ENCODE data around the gene CYB561D2.

The CYB561D2 gene

GRCh38 chr3:50392101-50392715 lies 41.5 kb downstream of the CYB561D2 start:
- no peak for ATAC-seq

DNA sequence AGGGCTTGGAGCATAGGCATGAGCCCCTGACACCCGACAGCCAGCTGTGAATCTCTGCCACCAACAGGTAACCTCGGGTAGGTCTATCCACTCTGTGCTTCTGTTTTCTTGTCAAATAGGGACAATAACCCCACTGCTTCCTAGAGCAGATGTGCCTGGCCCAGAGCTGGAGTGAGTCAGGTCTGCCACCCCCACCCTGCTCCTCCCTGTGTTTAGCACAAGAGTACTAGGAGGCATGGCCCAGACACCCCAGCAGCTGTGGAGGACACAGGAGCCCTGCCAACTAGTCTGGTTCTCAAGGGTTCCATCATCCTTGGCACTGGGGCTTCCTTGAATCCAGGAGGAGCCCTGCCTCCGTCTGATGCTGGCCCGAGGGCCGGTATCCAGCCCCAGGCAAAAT lies 42.4 kb downstream of the CYB561D2 start:
- no peak for ATAC-seq

DNA sequence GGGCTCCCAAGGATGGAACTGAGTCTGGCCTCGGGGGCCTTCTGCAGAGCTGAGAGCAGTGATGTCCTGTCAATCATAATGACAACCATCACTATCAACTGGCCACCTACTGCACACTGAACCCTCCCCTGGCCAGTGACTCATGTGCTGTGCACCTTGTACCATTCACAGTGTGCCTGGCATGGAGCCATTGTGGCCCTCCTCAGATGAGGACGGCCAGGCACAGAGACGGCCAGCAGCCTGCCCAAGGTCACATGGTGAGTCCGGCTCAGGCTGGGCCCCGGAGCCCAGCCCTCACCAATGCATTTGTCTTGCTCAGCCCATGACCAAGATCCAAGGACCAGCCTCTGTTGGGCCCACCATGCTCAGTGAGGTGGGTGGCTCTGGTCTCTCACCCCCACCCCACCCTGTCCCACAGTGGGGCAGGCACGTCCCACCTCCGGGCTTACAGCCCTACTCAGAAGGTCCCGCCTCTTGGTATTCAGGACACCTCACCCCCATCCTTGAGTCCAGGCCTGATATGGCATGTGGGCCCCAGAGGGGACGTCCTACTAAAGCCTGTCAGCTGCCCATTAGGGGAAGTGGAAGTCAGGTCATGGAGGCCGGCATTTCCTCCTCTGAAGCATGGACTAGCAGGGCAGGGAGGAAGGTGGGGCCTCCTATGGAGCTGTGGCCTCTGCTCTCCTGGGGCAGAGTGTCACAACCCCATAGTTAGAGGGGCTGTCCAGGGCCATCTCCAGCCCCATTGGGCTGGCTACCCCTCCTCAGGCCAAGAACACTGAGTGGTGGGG lies 44.6 kb downstream of the CYB561D2 start:
- no peak for ATAC-seq

GRCh38 chr3:50396502-50396901 lies 45.8 kb downstream of the CYB561D2 start:
- ATAC-seq, result no peak

- no peak for ATAC-seq
These were observed 51.4 kb downstream of the CYB561D2 start for GRCh38 chr3:50401978-50402595.

All from activated CD4-positive, CD25-positive, alpha-beta regulatory T cell treated with anti-CD3 and anti-CD28 coated beads, Interleukin-2, amount 50 U/mL, for 24 hours (primary cell).